H1 (cell line): ENCODE measurements around the gene PDE8B. TPM values are rescaled to one million over a fixed set of nuclear protein-coding genes. Genes with fewer than 3 reads are reported as not detected.

ENCODE experiments used
- CTCF ChIA-PET: fragments of 300-600 bp; sonication (Branson Sonifier 250); formaldehyde crosslinking; loops from one replicate; lab custom pipeline; 2021; ENCODE audit not compliant: partially characterized antibody; lab: Charles Lee
- POLR2A ChIA-PET: fragments of 300-600 bp; sonication (Branson Sonifier 250); formaldehyde crosslinking; loops from one replicate; lab custom pipeline; 2021; ENCODE audit warnings: inconsistent platforms; ENCODE audit not compliant: partially characterized antibody; lab: Charles Lee
- DNase-seq, 2 experiments: peaks; one replicate each; pipeline versions ENCODE4 v3.0.0 to v3.0.0-alpha.2; 2010 to 2022; ENCODE audit warnings: low spot score in 2 of 2, low read depth in 1 of 2, mixed read lengths in 1 of 2
- FAIRE-seq: peaks from 2 replicates; lab custom pipeline; 2011; peaks lifted over from hg19 to GRCh38; lab: Jason Lieb, UNC
- H2AFZ ChIP-seq: 2 replicates; pipeline ENCODE4 v1.8.1; 2012; ENCODE audit warnings: low read length, inconsistent platforms
- H2AK5ac ChIP-seq: 2 replicates; pipeline ENCODE4 v1.6.1; 2013; ENCODE audit warnings: low read depth, low read length
- H2BK120ac ChIP-seq: replicated peaks from 2 replicates; pipeline ENCODE3; 2013; ENCODE audit warnings: low read depth, low read length, inconsistent platforms
- H2BK12ac ChIP-seq: 2 replicates; pipeline ENCODE4 v1.6.1; 2013; ENCODE audit warnings: low read depth, low read length
- H2BK15ac ChIP-seq: 2 replicates; pipeline ENCODE4 v1.6.1; 2013; ENCODE audit warnings: low read length
- H2BK20ac ChIP-seq: 2 replicates; pipeline ENCODE4 v1.6.1; 2013; ENCODE audit warnings: low read length
- H2BK5ac ChIP-seq: 2 replicates; pipeline ENCODE4 v1.6.1; 2013; ENCODE audit warnings: low read depth, low read length
- H3K14ac ChIP-seq: 2 replicates; pipeline ENCODE4 v1.6.1; 2013; ENCODE audit warnings: inconsistent platforms; ENCODE audit not compliant: insufficient read length
- H3K18ac ChIP-seq: 2 replicates; pipeline ENCODE4 v1.6.1; 2013; ENCODE audit warnings: low read length; ENCODE audit errors: extremely low read depth
- H3K23ac ChIP-seq: 2 replicates; pipeline ENCODE4 v1.6.1; 2013; ENCODE audit warnings: inconsistent platforms; ENCODE audit not compliant: insufficient read length
- H3K23me2 ChIP-seq: 2 replicates; pipeline ENCODE4 v1.6.1; 2013; ENCODE audit warnings: low read depth, low read length
- H3K27ac ChIP-seq: 2 replicates; pipeline ENCODE4 v1.6.1; 2011; ENCODE audit warnings: low read depth, low read length, inconsistent platforms
- H3K27me3 ChIP-seq, 4 experiments: replicated peaks in 1 of 4; 1 replicate in 1 of 4; 2 replicates in 3 of 4; pipeline versions ENCODE4 v1.6.1 to v1.8.1; 2011 to 2013; ENCODE audit warnings: low read length in 3 of 4, mild to moderate bottlenecking in 3 of 4, inconsistent platforms in 2 of 4, mixed read lengths in 2 of 4, moderate library complexity in 1 of 4; ENCODE audit not compliant: control insufficient read depth in 3 of 4, insufficient read depth in 3 of 4; ENCODE audit errors: extremely low read depth in 1 of 4
- H3K36me3 ChIP-seq, 4 experiments: 2 replicates each; pipeline versions ENCODE4 v1.6.1 to v1.8.1; 2011 to 2013; ENCODE audit warnings: mild to moderate bottlenecking in 4 of 4, low read length in 3 of 4, moderate library complexity in 2 of 4, control low read depth in 1 of 4, inconsistent platforms in 1 of 4; ENCODE audit not compliant: insufficient read depth in 4 of 4, control insufficient read depth in 2 of 4
- H3K4ac ChIP-seq: replicated peaks from 2 replicates; pipeline ENCODE3; 2013; ENCODE audit warnings: low read length, low read depth, mixed read lengths, inconsistent platforms; ENCODE audit not compliant: insufficient read length
- H3K4me1 ChIP-seq, 4 experiments: replicated peaks in 1 of 4; 1 replicate in 1 of 4; 2 replicates in 3 of 4; pipeline versions ENCODE4 v1.6.1 to v1.8.1; 2011 to 2013; ENCODE audit warnings: low read length in 3 of 4, inconsistent platforms in 2 of 4, mixed read lengths in 1 of 4; ENCODE audit not compliant: insufficient read depth in 4 of 4, control insufficient read depth in 3 of 4
- H3K4me2 ChIP-seq, 2 experiments: 2 replicates each; pipeline versions ENCODE4 v1.6.1 to v1.8.1; 2011 to 2013; ENCODE audit warnings: low read depth in 2 of 2, low read length in 2 of 2, control low read depth in 1 of 2, inconsistent platforms in 1 of 2, mild to moderate bottlenecking in 1 of 2; ENCODE audit not compliant: insufficient read depth in 1 of 2
- H3K4me3 ChIP-seq, 4 experiments: fragments of 200-600, 300-600 bp in 1 of 4; sonication (generic), shearing (Covaris generic), sonication (Bioruptor Twin) in 1 of 4; 2 replicates each; pipeline versions ENCODE4 v1.5.1 to v1.8.1; 2011 to 2016; ENCODE audit warnings: low read length in 4 of 4, low read depth in 3 of 4, control low read depth in 2 of 4, inconsistent platforms in 2 of 4, mild to moderate bottlenecking in 2 of 4, mixed read lengths in 1 of 4, moderate library complexity in 1 of 4; ENCODE audit not compliant: insufficient read depth in 2 of 4; ENCODE audit errors: extremely low read depth in 1 of 4
- H3K56ac ChIP-seq: replicated peaks from 2 replicates; pipeline ENCODE3; 2013; ENCODE audit warnings: low read depth, mild to moderate bottlenecking, mixed read lengths, low read length, inconsistent platforms; ENCODE audit not compliant: insufficient read length
- H3K79me1 ChIP-seq: 2 replicates; pipeline ENCODE4 v1.6.1; 2013; ENCODE audit warnings: low read depth, low read length, control low read depth
- H3K79me2 ChIP-seq, 2 experiments: 2 replicates each; pipeline versions ENCODE4 v1.6.1 to v1.8.1; 2012 to 2013; ENCODE audit warnings: low read length in 2 of 2, mild to moderate bottlenecking in 2 of 2, inconsistent platforms in 1 of 2; ENCODE audit not compliant: insufficient read depth in 2 of 2, control insufficient read depth in 1 of 2
- H3K9ac ChIP-seq, 4 experiments: replicated peaks in 1 of 4; 1 replicate in 1 of 4; 2 replicates in 3 of 4; pipeline versions ENCODE4 v1.6.1 to v1.8.1; 2011 to 2013; ENCODE audit warnings: low read depth in 3 of 4, low read length in 3 of 4, control low read depth in 2 of 4, mild to moderate bottlenecking in 2 of 4, moderate library complexity in 2 of 4, inconsistent platforms in 1 of 4; ENCODE audit errors: extremely low read depth in 1 of 4
- H3K9me3 ChIP-seq, 2 experiments: 2 replicates each; pipeline versions ENCODE4 v1.6.1 to v1.8.1; 2012 to 2013; ENCODE audit warnings: mild to moderate bottlenecking in 2 of 2, moderate library complexity in 2 of 2, control low read depth in 1 of 2, inconsistent platforms in 1 of 2, low read depth in 1 of 2, low read length in 1 of 2, mixed read lengths in 1 of 2; ENCODE audit not compliant: insufficient read depth in 2 of 2
- H4K20me1 ChIP-seq, 2 experiments: replicated peaks in 1 of 2; 2 replicates each; pipeline versions ENCODE3 to v1.8.1; 2011 to 2013; ENCODE audit warnings: inconsistent platforms in 2 of 2, low read length in 2 of 2, mild to moderate bottlenecking in 1 of 2; ENCODE audit not compliant: insufficient read depth in 2 of 2, control insufficient read depth in 1 of 2
- H4K5ac ChIP-seq: 2 replicates; pipeline ENCODE4 v1.6.1; 2013; ENCODE audit warnings: low read length, low read depth, mixed read lengths, inconsistent platforms; ENCODE audit not compliant: insufficient read length
- H4K8ac ChIP-seq: 2 replicates; pipeline ENCODE4 v1.8.0; 2013; ENCODE audit warnings: mild to moderate bottlenecking, moderate library complexity, low read length, inconsistent platforms; ENCODE audit not compliant: insufficient read depth; ENCODE audit errors: extremely low read depth
- H4K91ac ChIP-seq: replicated peaks from 2 replicates; pipeline ENCODE3; 2013; ENCODE audit warnings: low read length, mixed read lengths, inconsistent platforms; ENCODE audit not compliant: insufficient read length
- FOSL1 ChIP-seq: IDR thresholded peaks from 2 replicates; pipeline ENCODE4 v1.6.1; 2011; ENCODE audit warnings: mild to moderate bottlenecking, low read depth, low read length, moderate library complexity; ENCODE audit not compliant: insufficient read depth
- GABPA ChIP-seq: IDR thresholded peaks from 2 replicates; pipeline ENCODE4 v1.6.1; 2011; ENCODE audit warnings: mild to moderate bottlenecking, low read length, moderate library complexity, borderline replicate concordance; ENCODE audit not compliant: insufficient read depth
- KDM5A ChIP-seq: fragments of 200-600 bp; IDR thresholded peaks from 2 replicates; pipeline ENCODE4 v1.7.1; 2012; ENCODE audit warnings: mild to moderate bottlenecking, low read length, inconsistent platforms, mixed read lengths
- SP2 ChIP-seq: IDR thresholded peaks from 2 replicates; pipeline ENCODE4 v1.6.1; 2012; ENCODE audit warnings: mild to moderate bottlenecking, low read length, inconsistent platforms
- whole genome bisulfite sequencing, 2 experiments: shearing (Covaris generic) in 1 of 2; methylation state at CpG; one replicate each; pipeline versions ENCODE4 v1.1.6 to v1.1.7; 2013 to 2015; ENCODE audit warnings: low lambda C conversion rate in 2 of 2, mixed read lengths in 2 of 2, inconsistent platforms in 1 of 2, low coverage in 1 of 2, missing lambda C conversion rate in 1 of 2; ENCODE audit not compliant: insufficient replicate concordance in 2 of 2, insufficient coverage in 1 of 2, insufficient read length in 1 of 2; ENCODE audit errors: extremely low coverage in 1 of 2, missing lambda C conversion rate in 1 of 2; 5-methylcytosine and 5-hydroxymethylcytosine counted together
- polyA plus RNA-seq, 7 experiments: library from polyadenylated mRNA; depleted of rRNA in 3 of 7; stranded (reverse) in 5 of 7; unstranded in 2 of 7; fragments of >200 nt in 5 of 7; fragments of 200-250 nt in 2 of 7; gene quantifications; 1 replicate in 5 of 7; 2 replicates in 1 of 7; 4 replicates in 1 of 7; pipeline versions ENCODE4 v1.2.1 to v1.2.3, GENCODE V29; 2011 to 2013; ENCODE audit warnings: missing spikeins in 2 of 7, mixed read lengths in 2 of 7
- total RNA-seq: library from RNA; stranded (reverse); fragmentation: NEBNext Ultra II Directional; extraction: Animal tissue kit (Norgen Biotek cat#: 25700); gene quantifications from 2 replicates; pipeline ENCODE4 v1.2.1, GENCODE V29; 2021

Gene PDE8B
- total and polyA plus RNA-seq, 2 of the 8 experiments (the other 6 are each of a cell fraction or from before 2014, with no cell fraction given), result 0.32 to 1.1 TPM

GRCh38 chr5:77425998-77426659 is 215.6 kb downstream of the PDE8B start:
- H3K4me3 ChIP-seq, result no peak overlapping the region
- no peak overlapping the region for H4K8ac ChIP-seq
- no peaks in the 10 kb centered on the region for H3K27me3 ChIP-seq
- CTCF ChIA-PET, result interaction anchor here (0.7 to 2.8 kb wide), 10 partner anchors 9 to 340 kb away, joined by 3 to 14 read pairs (median 3); no protein-coding TSS in a partner anchor
- no peaks in the 10 kb centered on the region for H3K79me2 ChIP-seq
- H3K4me1 ChIP-seq, result no peaks in the 10 kb centered on the region
- no peak overlapping the region for H2AK5ac ChIP-seq
- TF ChIP-seq KDM5A (no peak), FOSL1 (no peak), GABPA (no peak), SP2 (no peak)
- TF ChIP-seq, all 59 proteins: peak for 0
- no peaks in the 10 kb centered on the region for H3K79me1 ChIP-seq
- no peak overlapping the region for H2BK120ac ChIP-seq
- H3K4ac ChIP-seq, result no peak overlapping the region
- no peak overlapping the region for H2BK12ac ChIP-seq
- no peak overlapping the region for H3K23ac ChIP-seq
- WGBS, 2 experiments, result 81% methylated on average over 8 of the region's 8 CpGs; no CpG with 5 or more reads in 1 of the 2 experiments
- no peak overlapping the region for H2BK5ac ChIP-seq
- POLR2A ChIA-PET, result interaction anchor here (1.3 kb wide), 1 partner anchor 314 kb away, joined by 4 read pairs; no protein-coding TSS in a partner anchor
- H2BK15ac ChIP-seq, result no peak overlapping the region
- H3K27ac ChIP-seq, result no peak overlapping the region
- no peak overlapping the region for H3K14ac ChIP-seq
- no peak overlapping the region for H4K91ac ChIP-seq
- FAIRE-seq (no peak), DNase-seq (no peak)
- no peaks in the 10 kb centered on the region for H4K20me1 ChIP-seq
- H3K56ac ChIP-seq, result no peak overlapping the region
- no peak overlapping the region for H2BK20ac ChIP-seq
- H3K9ac ChIP-seq, result no peak overlapping the region
- H2AFZ ChIP-seq, result no peak overlapping the region
- no peaks in the 10 kb centered on the region for H3K23me2 ChIP-seq
- no peak overlapping the region for H4K5ac ChIP-seq
- H3K4me2 ChIP-seq, result no peak overlapping the region
- no peaks in the 10 kb centered on the region for H3K9me3 ChIP-seq
- peaks cover 0 to 4% (median 3%) of the 10 kb centered on the region in 4 experiments; a peak in 4 of 8 replicates for H3K36me3 ChIP-seq
- H3K18ac ChIP-seq, result no peak overlapping the region
